Measurements from ENCODE around the gene GRB2.
A peak's percentile ranks its signal among the peaks of the same experiment; 100 is the strongest.

The GRB2 gene

GRCh38 chr17:75406222-75406615, 741 bp upstream of the GRB2 start:
- no peaks in the 10 kb centered on the region for H3K36me3 ChIP-seq
- TF ChIP-seq CTCF (IDR thresholded peaks at IDR 0.05; ENCODE audit: low read depth, low read length), result no peak
- no peak for DNase-seq
- H3K27me3 ChIP-seq, result no peaks in the 10 kb centered on the region
- no peaks in the 10 kb centered on the region for H3K9me3 ChIP-seq
- no peaks in the 10 kb centered on the region for H3K4me1 ChIP-seq
- peak overlapping the region; percentile 99 for H3K4me3 ChIP-seq (ENCODE audit: low read depth, low read length)

GRCh38 chr17:75404731-75405364, 630 bp downstream of the GRB2 start:
- peak; percentile 53 for DNase-seq
- no peaks in the 10 kb centered on the region for H3K4me1 ChIP-seq
- H3K36me3 ChIP-seq, result no peaks in the 10 kb centered on the region
- no peaks in the 10 kb centered on the region for H3K9me3 ChIP-seq
- H3K4me3 ChIP-seq (ENCODE audit: low read depth, low read length), result peak overlapping the region; percentile 99
- TF ChIP-seq CTCF (IDR thresholded peaks at IDR 0.05; ENCODE audit: low read depth, low read length), result no peak
- no peaks in the 10 kb centered on the region for H3K27me3 ChIP-seq

- Histone ChIP-seq H3K9me3 (no peaks in the 10 kb centered on the region), H3K27me3 (no peaks in the 10 kb centered on the region), H3K4me3 (ENCODE audit: low read depth, low read length) (peak overlapping the region; percentile 99), H3K4me1 (no peaks in the 10 kb centered on the region), H3K36me3 (no peaks in the 10 kb centered on the region)
- TF ChIP-seq CTCF (IDR thresholded peaks at IDR 0.05; ENCODE audit: low read depth, low read length), result peak; percentile 95
- DNase-seq, result peak; percentile 81
These were observed 1.2 kb downstream of the GRB2 start for GRCh38 chr17:75404223-75404730.

- Histone ChIP-seq H3K9me3 (no peaks in the 10 kb centered on the region), H3K36me3 (no peaks in the 10 kb centered on the region), H3K27me3 (no peaks in the 10 kb centered on the region), H3K4me1 (no peaks in the 10 kb centered on the region), H3K4me3 (ENCODE audit: low read depth, low read length) (no peak overlapping the region)
- no peak for DNase-seq
- no peak for TF ChIP-seq CTCF (IDR thresholded peaks at IDR 0.05; ENCODE audit: low read depth, low read length)
These were observed 2.3 kb downstream of the GRB2 start for GRCh38 chr17:75403131-75403530.

GRCh38 chr17:75402026-75402425, 3.5 kb downstream of the GRB2 start:
- Histone ChIP-seq H3K9me3 (no peaks in the 10 kb centered on the region), H3K27me3 (no peaks in the 10 kb centered on the region), H3K4me3 (ENCODE audit: low read depth, low read length) (no peak overlapping the region), H3K4me1 (no peaks in the 10 kb centered on the region), H3K36me3 (no peaks in the 10 kb centered on the region)
- no peak for TF ChIP-seq CTCF (IDR thresholded peaks at IDR 0.05; ENCODE audit: low read depth, low read length)
- no peak for DNase-seq

- H3K4me3 ChIP-seq (ENCODE audit: low read depth, low read length), result no peak overlapping the region
- no peak for DNase-seq
- no peaks in the 10 kb centered on the region for H3K9me3 ChIP-seq
- no peaks in the 10 kb centered on the region for H3K36me3 ChIP-seq
- H3K4me1 ChIP-seq, result no peaks in the 10 kb centered on the region
- TF ChIP-seq CTCF (IDR thresholded peaks at IDR 0.05; ENCODE audit: low read depth, low read length), result no peak
- H3K27me3 ChIP-seq, result no peaks in the 10 kb centered on the region
These were observed 5.0 kb downstream of the GRB2 start for GRCh38 chr17:75400326-75400939.

Data from BE2C (cell line).